CD4-positive, alpha-beta T cell treated with Interleukin-10 for 1 hour (primary cell): ENCODE results near the gene EDIL3.
"Not testable (repeated sequence)": the region's sequence is repeated elsewhere in the genome, so short reads cannot be mapped to it uniquely, and the experiment has no call there.

ENCODE experiments used
- DNase-seq: peaks from one replicate; pipeline ENCODE4 v3.0.0-alpha.2; 2020

Gene EDIL3

GRCh38 chr5:84297641-84298040 lies 87.0 kb downstream of the EDIL3 start:
- not testable (repeated sequence) for DNase-seq

- no peak for DNase-seq
Measured at GRCh38 chr5:84292788-84293653, 91.7 kb downstream of the EDIL3 start.

- DNase-seq = no peak
Measured at GRCh38 chr5:84292000-84292642, 92.6 kb downstream of the EDIL3 start.

- no peak for DNase-seq
Measured at GRCh38 chr5:84290673-84291072, 94.0 kb downstream of the EDIL3 start.

GRCh38 chr5:84290161-84290560 lies 94.5 kb downstream of the EDIL3 start:
- DNase-seq = no peak

- no peak for DNase-seq
Measured at GRCh38 chr5:84287951-84288350, 96.7 kb downstream of the EDIL3 start.

- no peak for DNase-seq
Measured at GRCh38 chr5:84286662-84287061, 98.0 kb downstream of the EDIL3 start.

- DNase-seq = no peak
Measured at GRCh38 chr5:84285641-84286637, 98.7 kb downstream of the EDIL3 start.

- DNase-seq = no peak
Measured at GRCh38 chr5:84281383-84281782, 103.3 kb downstream of the EDIL3 start.

- no peak for DNase-seq
Measured at GRCh38 chr5:84279234-84279633, 105.4 kb downstream of the EDIL3 start.

- no peak for DNase-seq
Measured at GRCh38 chr5:84275609-84276008, 109.1 kb downstream of the EDIL3 start.

- DNase-seq = no peak
Measured at GRCh38 chr5:84274585-84275468, 109.9 kb downstream of the EDIL3 start.

- no peak for DNase-seq
Measured at GRCh38 chr5:84273517-84273883, 111.2 kb downstream of the EDIL3 start.

GRCh38 chr5:84272771-84273516 lies 111.7 kb downstream of the EDIL3 start:
- no peak for DNase-seq

GRCh38 chr5:84265739-84266550 lies 118.7 kb downstream of the EDIL3 start:
- DNase-seq = no peak

GRCh38 chr5:84265130-84265529 lies 119.5 kb downstream of the EDIL3 start:
- no peak for DNase-seq

GRCh38 chr5:84260939-84261338 lies 123.7 kb downstream of the EDIL3 start:
- no peak for DNase-seq

GRCh38 chr5:84260140-84260539 lies 124.5 kb downstream of the EDIL3 start:
- no peak for DNase-seq

GRCh38 chr5:84259283-84260045 lies 125.2 kb downstream of the EDIL3 start:
- DNase-seq = no peak

GRCh38 chr5:84257061-84257460 lies 127.6 kb downstream of the EDIL3 start:
- no peak for DNase-seq
